CD4-positive, alpha-beta T cell treated with Interferon alpha-2 for 1 hour (primary cell): ENCODE results near the gene KDM4B.
"Not testable (repeated sequence)": the region's sequence is repeated elsewhere in the genome, so short reads cannot be mapped to it uniquely, and the experiment has no call there.

ENCODE experiments used
- DNase-seq, 2 donors: peaks; one replicate each; pipeline ENCODE4 v3.0.0-alpha.2; 2020 to 2022

KDM4B gene

DNA sequence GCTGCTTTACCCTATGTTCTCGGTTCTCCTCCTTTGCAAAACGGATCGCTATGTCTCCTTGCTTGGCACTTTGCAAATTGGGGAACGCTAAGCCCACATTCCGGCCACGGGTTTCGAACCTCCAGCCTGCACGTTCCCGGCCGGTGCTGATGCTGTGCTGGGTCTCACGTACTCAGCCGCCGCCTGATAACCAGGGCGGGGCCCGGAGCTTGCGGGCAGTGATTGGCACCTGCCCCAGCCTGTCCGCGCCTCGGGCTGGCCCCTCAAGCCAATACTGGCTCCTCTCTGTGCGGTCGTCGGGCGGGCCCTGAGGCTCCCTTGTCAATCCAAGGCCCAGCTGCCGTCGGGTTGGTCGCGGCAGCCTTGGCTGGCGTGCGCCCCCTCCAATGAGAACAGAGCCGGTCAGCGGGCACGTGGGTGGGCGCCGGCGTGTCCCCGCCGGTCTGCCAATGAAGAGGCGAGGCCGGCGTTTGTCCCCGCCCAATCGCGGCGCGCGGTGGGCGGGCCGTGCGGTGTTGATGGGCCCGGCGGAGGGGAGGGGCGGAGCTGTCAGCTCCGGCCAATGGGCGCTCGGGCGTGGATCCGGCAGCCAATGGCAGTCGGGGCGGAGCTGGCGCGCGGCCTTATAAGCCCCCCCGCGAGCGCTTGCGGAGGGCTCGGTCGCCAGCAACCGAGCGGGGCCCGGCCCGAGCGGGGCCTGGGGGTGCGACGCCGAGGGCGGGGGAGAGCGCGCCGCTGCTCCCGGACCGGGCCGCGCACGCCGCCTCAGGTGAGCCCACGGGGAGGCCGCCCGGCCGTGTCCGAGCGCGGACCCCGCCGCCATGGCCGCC lies at the start of gene KDM4B:
Gene KDM4B, plus strand, starts transcription at position 652 of the 830 bp plus-strand sequence. CDS start 63,778 bp downstream, outside the sequence.
- peak; percentile 100 for DNase-seq

DNA sequence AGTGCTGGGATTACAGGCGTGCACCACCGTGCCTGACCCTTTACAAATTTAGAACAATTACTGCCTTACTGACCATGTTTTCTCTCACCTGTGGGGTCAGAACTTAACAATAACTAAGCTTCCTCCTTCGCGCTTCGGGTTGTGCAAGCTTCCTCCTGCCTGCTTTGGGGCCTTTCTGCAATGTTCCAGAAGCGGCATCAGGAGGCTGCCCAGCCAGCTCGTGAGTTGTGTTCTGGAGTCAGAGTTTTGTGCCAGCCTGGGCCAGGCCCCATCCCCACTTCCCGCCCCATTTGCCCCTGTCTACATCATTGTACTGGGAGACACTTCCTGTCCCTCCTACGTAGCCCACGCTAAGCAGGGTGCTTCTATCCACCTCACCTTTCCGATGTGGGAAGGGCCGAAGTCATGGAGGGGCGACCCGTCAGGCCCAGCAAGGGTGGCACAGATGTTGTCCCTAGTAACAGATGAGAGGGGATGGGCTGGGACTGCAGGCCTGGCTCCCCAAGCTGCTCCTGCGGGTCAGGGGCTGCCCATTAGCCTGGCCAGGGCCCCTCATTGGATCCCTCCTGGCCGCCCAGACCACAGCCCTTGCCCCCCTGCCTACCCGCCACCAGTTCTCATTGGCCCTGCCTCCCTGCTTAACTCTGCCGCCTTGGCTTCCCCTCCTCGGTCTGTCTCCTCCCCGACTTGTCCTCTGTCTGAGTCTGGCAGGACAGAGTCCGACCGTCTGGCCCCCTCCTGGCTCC lies 46.2 kb upstream of the KDM4B start:
- DNase-seq, result no peak

DNA sequence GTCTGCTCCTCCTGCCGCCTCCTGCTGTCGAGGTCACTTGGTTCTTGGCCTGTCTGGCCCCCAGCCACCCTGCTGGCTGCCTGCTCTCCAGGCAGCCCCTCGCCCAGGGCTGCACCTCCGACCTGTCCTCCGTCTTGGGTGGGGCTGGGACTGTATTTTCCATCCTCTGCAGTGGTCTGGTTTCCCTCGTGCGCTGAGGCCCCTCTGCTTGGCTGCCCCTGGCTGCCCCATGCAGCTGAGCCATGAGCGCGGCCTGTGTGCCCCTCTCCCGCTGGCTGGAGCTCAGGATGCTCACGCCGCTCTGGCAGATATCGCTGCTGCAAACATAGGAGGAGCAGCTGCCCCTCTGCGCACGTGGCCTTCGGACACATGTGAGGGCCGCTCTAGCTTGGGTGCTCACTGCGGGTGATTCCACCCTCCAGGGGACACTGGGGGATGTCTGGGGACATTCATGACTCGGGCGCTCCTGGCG lies 45.6 kb upstream of the KDM4B start:
- no peak for DNase-seq

DNA sequence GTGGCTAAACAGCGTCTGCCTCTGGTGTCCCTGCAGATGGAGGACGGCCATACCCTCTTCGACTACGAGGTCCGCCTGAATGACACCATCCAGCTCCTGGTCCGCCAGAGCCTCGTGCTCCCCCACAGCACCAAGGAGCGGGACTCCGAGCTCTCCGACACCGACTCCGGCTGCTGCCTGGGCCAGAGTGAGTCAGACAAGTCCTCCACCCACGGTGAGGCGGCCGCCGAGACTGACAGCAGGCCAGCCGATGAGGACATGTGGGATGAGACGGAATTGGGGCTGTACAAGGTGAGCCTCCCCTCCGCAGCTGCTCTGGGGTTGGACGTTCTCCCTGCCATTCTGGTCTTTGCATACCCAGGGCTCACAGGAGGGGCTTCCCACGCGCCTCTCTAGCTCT lies 39.7 kb upstream of the KDM4B start:
- DNase-seq, result no peak

DNA sequence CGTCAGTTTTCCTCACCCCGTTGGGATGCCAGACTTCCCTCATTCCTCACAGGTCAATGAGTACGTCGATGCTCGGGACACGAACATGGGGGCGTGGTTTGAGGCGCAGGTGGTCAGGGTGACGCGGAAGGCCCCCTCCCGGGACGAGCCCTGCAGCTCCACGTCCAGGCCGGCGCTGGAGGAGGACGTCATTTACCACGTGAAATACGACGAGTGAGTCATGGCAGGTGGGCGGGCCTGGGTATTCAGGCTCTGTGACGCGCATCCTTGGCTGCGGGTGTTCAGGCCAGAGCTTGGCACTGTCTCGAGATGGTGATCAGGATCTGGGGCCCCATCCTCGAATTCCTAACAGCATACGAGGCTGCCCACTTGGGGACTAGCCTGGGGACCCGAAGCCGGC lies 38.2 kb upstream of the KDM4B start:
- no peak for DNase-seq

DNA sequence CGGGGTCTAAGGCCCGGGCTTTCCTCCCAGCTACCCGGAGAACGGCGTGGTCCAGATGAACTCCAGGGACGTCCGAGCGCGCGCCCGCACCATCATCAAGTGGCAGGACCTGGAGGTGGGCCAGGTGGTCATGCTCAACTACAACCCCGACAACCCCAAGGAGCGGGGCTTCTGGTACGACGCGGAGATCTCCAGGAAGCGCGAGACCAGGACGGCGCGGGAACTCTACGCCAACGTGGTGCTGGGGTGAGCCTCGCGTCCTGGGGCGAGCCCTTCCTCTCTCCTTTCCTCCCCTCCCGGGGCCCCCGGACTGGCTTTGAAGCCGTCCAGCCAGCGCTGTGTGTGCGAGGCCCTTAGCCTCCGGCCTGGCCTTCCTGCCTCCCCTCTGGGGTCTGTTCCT lies 36.2 kb upstream of the KDM4B start:
- no peak for DNase-seq

DNA sequence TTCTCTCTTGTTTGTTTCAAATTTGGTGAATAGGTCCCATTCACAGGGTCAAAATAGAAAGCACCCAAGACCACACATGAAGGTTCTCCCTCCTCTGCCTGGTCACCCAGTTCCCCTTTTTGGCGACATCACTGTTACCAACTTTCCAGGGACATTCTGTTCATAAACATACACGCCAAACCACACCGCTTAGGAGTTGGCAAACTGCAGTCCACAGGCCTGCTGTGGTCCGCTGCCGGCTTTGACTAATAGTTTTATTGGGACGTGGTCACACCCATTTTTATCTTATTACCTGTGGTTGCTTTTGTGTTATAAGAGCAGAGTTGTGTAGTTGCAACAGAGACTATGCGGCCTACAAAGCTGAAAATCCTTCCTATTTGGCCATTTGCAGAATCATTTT lies 35.4 kb upstream of the KDM4B start:
- no peak for DNase-seq

DNA sequence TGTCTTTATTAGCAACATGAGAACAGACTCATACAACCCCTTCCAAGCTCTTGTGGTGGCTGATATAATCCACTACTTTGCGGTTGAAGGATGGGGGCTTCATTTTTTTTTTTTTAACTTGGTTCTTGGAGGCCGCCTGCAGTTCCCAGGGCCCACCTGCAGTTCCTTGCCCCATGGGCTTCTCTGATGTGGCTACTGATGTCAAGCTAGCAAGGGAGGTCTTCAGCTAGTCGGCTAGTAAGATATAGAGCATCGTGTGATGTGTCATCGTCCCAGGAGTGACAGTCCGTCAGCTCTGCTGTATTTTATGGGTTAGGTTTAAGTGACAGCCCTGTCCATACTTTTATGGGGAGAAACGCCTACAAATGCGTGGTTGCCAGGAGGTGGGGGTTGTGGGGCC lies 33.5 kb upstream of the KDM4B start:
- DNase-seq, result no peak

DNA sequence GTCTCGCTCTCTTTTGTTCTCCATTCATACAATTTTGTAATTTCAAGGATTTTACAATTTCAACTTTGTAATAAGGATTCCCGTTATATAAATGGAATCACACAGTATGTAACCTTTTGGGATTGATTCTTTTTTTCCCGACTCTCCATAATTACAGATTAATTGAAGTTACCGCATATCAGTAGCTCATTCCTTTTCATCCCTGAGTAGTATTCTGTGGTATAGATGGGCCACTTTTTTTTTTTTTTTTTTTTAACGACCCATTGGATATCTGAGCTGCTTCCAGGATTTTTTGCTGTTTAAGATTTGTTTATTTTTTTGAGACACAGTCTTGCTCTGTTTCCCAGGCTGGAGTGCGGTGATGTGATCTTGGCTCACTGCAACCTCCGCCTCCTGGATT lies 31.9 kb upstream of the KDM4B start:
- no peak for DNase-seq

DNA sequence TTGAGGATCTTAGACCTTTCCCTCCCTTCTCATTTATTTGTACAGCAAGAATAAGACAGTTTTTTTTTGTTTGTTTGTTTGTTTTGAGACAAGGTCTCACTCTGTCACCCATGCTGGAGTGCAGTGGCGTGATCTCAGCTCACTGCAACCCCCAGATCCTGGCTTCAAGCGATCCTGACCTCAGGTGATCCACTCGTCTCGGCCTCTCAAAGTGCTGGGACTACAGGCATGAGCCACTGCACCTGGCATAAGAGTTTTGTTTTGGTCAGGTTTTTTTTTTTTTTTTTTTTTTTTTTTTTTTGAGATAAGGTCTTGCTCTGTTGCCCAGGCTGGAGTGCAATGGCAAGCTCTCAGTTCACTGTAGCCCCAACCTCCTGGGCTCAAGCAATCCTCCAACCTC lies 30.5 kb upstream of the KDM4B start:
- DNase-seq, result not testable (repeated sequence)

DNA sequence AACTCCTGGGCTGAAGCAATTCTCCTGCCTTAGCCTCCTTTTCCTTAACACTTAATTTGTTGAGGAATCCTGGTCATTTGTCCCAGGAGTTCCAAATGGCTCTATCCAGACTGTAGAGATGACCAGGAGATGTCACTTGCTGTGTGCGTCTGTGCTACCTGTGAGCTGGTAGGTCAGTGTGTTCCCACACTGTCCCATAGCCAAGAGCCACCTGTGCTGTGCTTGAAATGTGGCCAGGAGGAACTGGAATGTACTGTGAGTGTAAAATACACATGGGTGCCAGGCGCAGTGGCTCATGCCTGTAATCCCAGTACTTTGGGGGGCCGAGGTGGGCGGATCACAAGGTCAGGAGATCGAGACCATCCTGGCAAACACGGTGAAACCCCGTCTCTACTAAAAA lies 29.4 kb upstream of the KDM4B start:
- no peak for DNase-seq

DNA sequence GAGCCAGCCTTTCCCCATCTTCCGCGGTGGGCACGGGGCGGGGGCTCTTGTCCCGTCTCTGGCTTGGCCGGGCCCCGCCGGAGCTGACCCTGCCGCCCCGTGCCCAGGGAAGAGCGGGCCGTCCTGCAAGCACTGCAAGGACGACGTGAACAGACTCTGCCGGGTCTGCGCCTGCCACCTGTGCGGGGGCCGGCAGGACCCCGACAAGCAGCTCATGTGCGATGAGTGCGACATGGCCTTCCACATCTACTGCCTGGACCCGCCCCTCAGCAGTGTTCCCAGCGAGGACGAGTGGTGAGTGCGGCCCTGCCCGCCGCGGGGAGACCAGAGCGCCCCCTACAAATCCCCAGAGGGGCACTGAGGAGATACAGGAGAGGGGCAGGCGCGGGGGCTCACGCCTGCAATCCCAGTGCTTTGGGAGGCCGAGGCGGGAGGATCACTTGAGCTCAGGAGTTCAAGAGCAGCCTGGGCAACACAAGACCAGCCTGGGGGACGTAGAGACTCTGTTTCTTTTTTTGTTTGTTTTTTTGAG lies 27.2 kb upstream of the KDM4B start:
- not testable (repeated sequence) for DNase-seq

DNA sequence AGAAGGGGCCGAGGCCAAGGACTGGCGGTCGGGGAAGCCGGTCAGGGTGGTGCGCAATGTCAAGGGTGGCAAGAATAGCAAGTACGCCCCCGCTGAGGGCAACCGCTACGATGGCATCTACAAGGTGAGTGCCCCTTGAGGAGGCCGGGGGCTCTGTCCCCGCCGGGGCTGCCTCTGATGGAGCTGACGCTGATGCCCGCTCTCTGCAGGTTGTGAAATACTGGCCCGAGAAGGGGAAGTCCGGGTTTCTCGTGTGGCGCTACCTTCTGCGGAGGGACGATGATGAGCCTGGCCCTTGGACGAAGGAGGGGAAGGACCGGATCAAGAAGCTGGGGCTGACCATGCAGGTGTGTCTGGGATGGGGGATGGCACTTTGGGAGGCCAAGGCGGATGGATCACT lies 18.3 kb upstream of the KDM4B start:
- not testable (repeated sequence) for DNase-seq

DNA sequence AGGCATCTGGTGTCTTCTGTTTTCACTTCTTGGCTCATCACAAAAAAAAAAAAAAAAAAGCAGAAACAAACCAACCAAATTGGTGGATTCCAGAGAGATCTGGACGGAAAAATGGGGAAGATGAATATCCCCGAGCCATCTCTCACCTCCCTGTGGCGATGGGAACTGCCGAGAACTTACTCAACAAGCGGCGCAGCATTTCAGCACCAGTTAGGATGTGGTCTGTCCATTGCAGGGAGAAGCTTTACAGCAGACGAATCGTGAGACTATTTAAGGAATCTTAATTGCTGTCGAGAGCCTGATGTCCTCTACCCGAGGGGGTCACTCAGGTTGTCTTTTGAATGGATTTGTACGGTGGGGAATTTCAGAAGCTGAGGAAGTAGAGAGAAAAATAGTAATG lies 17.3 kb upstream of the KDM4B start:
- DNase-seq, result no peak

DNA sequence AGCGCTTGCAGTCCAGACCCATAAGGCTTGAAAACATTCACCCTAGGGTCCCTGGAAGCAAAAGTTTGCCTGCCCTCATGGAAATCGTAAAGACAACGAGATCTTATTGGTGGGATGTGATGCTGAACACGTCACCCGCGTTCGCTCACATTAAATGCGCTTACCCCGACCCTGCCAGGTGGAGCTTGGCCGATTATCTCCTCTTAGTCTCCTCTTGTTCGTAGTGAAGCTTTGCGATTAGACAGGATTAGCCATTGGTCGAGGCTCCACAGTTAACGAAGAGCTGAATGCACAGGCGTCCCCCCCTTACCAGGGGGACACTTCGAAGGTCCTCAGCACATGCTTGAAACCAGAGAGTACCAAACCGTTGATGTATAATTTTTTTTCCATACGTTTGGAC lies 16.0 kb upstream of the KDM4B start:
- no peak for DNase-seq

DNA sequence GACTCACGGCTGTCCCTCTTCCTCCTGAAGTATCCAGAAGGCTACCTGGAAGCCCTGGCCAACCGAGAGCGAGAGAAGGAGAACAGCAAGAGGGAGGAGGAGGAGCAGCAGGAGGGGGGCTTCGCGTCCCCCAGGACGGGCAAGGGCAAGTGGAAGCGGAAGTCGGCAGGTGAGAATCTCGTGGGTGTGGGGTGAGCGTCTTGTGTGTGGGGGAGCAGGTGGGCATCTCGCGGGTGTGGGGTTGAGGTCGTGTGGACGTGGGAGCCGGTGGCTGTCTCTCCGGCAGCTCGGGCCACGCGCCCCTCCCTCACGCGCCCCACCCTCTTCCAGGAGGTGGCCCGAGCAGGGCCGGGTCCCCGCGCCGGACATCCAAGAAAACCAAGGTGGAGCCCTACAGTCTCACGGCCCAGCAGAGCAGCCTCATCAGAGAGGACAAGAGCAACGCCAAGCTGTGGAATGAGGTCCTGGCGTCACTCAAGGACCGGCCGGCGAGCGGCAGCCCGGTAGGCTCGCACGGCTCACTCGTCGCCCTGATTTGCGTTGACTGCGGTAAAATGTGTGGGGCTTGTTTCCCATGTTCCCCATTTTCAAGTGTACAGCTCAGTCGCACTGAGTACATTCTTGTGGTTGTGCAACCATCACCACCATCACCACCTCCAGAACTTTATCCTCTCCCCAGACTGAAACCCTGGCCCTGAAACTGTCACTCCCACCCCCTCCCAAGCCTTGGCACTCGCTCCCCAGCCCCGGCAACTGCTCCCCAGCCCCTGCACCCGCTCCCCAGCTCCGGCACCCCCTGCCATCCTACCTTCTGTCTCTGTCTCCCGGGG lies 14.4 kb upstream of the KDM4B start:
- not testable (repeated sequence) for DNase-seq

DNA sequence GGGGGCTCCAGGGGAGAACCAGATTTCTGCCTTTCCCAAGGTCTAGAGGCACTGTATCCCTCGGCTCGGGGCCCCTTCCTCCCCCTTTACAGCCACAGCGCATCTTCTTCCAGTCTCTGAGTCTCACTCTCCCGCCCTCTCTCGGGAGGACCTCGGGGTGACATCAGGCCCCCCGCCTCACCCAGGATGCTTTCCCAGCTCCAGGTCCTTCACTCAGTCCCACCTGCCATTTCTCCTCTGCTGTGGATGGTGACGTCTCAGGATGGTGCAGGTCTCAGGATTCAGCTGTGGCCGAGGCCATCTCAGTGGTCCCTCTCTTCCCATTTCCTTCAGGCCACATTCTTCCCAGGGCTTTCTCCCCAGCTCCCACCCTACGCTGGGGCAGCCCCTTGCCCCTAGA lies 13.6 kb upstream of the KDM4B start:
- no peak for DNase-seq

DNA sequence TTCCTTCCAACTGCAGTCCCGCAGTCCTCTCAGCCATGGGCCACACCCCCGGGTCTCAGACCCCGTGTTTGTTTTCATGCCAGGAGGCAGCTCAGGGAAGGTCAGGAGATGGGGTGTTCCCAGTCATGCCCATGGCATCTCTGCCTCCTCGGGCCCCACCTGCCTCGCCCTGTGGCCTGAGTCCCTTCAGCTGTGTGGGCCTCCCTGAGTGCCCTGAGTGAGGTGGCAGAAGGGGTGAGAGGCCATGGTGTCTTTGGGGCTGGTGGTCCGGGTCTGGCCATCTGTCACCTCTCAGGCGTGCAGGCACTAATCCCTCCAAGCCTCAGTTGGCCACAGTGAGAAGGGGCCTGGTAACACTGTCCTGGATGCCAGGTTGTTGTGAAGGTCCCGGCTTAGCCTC lies 10.9 kb upstream of the KDM4B start:
- DNase-seq, result no peak

DNA sequence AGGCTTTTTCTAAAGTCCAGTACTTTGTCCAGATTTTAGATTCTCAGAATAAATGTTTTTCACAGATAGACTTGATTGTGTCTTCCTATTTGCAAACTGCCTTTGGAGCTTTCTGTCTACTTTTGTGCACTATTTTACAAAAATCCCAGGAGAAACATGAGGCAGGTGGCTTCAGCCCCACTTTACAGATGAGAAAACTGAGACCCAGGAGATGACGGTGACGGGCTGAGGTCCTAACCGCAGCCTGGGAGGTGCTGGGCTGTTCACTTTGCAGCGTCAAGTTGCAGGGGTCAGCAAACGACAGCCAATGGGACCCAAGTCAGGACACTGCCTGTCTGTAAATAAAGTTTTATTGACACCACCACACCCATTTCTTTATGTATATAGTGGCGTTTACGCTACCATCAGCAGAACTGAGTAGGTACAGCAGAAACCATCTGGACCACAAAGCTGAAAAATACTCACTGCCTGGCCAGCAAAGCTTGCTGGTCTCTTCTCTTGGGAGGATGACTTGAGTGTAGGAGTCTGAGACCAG lies 6.8 kb upstream of the KDM4B start:
- no peak for DNase-seq

DNA sequence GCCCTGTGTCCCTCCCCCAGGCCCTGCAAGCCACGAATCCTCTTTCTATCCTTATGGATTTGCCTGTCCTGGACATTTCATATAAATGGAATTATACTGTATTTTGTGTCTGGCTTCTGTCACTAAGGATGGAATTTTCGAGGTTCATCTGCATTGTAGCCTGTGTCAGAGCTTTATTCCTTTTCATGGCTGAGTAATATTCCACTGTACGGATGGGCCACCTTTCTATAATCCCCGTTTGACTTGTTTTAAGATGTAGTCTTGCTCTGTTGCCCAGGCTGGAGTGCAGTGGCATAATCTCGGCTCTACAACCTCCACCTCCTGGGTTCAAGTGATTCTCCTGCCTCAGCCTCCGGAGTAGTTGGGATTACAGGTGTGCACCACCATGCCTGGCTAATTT lies 3.9 kb upstream of the KDM4B start:
- no peak for DNase-seq

DNA sequence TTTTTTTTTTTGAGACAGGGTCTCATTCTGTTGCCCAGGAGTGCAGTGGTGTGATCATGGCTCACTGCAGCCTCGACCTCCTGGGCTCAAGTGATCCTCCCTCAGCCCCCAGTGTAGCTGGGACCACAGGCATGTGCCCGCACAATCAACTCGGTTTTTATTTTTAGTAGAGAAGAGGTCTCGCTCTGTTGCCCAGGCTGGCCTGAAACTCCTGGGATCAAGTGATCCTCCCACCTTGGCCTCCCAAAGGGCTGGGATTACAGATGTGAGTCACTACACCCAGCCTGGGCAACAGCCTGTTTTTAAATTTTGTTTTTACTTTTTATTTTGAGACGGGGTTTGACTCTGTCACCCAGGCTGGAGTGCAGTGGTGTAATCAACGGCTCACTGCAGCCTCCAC lies 2.3 kb upstream of the KDM4B start:
- no peak for DNase-seq

DNA sequence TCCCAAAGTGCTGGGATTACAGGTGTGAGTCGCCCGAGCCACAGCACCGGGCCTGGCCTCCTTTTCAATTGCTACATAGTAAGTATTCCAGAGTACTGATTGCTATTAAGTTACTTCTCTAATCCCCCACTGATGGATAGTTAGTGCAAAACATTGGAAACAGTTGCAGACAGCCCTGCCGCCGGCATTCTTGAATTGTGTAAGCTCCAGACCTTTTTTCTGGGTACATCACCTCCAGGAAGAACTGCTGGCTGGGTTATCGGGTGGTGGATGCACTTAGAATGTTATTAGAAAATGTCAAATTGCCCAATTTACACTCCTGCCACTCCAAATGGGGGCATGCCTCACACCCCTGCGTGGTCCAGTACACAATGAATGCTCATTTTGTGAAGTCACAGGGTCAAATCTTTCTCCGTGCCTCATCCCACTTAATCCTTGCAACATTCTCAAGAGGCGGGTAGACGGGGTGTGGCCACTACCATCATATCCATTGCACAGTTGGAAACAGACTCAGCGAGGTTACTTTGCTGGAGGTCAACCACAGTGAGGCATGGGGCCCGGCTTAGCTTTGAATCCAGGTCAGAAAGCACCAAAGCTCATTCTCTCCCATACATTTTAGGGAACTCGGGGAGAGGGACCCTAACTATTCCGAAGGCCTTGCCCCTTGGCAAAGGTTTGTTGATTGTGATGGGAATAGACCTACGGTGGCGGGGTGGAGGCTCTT lies 1.0 kb upstream of the KDM4B start:
- no peak for DNase-seq
